Measurements from ENCODE around the gene MFN1.

The MFN1 gene

DNA sequence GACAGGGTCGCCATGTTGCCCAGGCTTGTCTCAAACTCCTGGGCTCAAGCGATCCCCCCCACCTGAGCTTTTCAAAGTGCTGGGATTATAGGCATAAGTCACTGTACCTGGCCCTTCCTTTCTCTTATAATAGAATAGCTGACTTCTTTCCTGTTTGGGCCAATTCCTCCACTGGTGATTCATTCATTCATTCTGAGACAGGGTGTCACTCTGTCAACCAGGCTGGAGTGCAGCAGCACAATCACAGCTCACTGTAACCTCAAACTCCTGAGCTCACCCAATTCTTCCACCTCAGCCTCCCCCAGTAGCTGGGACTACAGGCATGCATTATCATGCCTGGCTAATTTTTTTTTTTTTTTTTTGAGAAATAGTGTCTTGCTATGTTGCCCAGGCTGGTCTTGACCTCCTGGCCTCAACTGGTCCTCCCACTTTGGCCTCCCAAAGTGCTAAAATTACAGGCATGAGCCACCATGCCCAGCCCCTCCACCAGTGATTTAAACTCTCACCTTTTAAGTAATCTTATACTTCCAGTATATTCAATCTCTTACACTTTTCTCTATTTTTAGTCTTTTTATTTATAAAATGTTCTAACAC lies 82.9 kb downstream of the MFN1 start:
- TF ChIP-seq PPARA (CRISPR knock-in tag; IDR thresholded peaks at IDR 0.05; ENCODE audit: borderline replicate concordance) = no peak
- TF ChIP-seq TCF4 (CRISPR knock-in tag; IDR thresholded peaks at IDR 0.05; ENCODE audit: borderline replicate concordance) = no peak
- no peak for TF ChIP-seq TOX (CRISPR knock-in tag; IDR thresholded peaks at IDR 0.05; ENCODE audit: borderline replicate concordance)
- no peak for TF ChIP-seq ZNF70 (CRISPR knock-in tag; IDR thresholded peaks at IDR 0.05)
- no peak for TF ChIP-seq ARNTL (CRISPR knock-in tag; IDR thresholded peaks at IDR 0.05; ENCODE audit: borderline replicate concordance, low read depth)
- TF ChIP-seq RARB (CRISPR knock-in tag; IDR thresholded peaks at IDR 0.05) = no peak
- no peak for TF ChIP-seq CSDC2 (CRISPR knock-in tag; IDR thresholded peaks at IDR 0.05)
- no peak for TF ChIP-seq BACH2 (CRISPR knock-in tag; IDR thresholded peaks at IDR 0.05; ENCODE audit: borderline replicate concordance)
- TF ChIP-seq, protein P1, sequence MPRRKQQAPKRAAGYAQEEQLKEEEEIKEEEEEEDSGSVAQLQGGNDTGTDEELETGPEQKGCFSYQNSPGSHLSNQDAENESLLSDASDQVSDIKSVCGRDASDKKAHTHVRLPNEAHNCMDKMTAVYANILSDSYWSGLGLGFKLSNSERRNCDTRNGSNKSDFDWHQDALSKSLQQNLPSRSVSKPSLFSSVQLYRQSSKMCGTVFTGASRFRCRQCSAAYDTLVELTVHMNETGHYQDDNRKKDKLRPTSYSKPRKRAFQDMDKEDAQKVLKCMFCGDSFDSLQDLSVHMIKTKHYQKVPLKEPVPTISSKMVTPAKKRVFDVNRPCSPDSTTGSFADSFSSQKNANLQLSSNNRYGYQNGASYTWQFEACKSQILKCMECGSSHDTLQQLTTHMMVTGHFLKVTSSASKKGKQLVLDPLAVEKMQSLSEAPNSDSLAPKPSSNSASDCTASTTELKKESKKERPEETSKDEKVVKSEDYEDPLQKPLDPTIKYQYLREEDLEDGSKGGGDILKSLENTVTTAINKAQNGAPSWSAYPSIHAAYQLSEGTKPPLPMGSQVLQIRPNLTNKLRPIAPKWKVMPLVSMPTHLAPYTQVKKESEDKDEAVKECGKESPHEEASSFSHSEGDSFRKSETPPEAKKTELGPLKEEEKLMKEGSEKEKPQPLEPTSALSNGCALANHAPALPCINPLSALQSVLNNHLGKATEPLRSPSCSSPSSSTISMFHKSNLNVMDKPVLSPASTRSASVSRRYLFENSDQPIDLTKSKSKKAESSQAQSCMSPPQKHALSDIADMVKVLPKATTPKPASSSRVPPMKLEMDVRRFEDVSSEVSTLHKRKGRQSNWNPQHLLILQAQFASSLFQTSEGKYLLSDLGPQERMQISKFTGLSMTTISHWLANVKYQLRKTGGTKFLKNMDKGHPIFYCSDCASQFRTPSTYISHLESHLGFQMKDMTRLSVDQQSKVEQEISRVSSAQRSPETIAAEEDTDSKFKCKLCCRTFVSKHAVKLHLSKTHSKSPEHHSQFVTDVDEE (CRISPR knock-in tag; IDR thresholded peaks at IDR 0.05) = no peak
- no peak for TF ChIP-seq SNAI2 (CRISPR knock-in tag; IDR thresholded peaks at IDR 0.05)
- TF ChIP-seq, protein P2, sequence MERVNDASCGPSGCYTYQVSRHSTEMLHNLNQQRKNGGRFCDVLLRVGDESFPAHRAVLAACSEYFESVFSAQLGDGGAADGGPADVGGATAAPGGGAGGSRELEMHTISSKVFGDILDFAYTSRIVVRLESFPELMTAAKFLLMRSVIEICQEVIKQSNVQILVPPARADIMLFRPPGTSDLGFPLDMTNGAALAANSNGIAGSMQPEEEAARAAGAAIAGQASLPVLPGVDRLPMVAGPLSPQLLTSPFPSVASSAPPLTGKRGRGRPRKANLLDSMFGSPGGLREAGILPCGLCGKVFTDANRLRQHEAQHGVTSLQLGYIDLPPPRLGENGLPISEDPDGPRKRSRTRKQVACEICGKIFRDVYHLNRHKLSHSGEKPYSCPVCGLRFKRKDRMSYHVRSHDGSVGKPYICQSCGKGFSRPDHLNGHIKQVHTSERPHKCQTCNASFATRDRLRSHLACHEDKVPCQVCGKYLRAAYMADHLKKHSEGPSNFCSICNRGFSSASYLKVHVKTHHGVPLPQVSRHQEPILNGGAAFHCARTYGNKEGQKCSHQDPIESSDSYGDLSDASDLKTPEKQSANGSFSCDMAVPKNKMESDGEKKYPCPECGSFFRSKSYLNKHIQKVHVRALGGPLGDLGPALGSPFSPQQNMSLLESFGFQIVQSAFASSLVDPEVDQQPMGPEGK (CRISPR knock-in tag; IDR thresholded peaks at IDR 0.05; ENCODE audit: borderline replicate concordance) = no peak

DNA sequence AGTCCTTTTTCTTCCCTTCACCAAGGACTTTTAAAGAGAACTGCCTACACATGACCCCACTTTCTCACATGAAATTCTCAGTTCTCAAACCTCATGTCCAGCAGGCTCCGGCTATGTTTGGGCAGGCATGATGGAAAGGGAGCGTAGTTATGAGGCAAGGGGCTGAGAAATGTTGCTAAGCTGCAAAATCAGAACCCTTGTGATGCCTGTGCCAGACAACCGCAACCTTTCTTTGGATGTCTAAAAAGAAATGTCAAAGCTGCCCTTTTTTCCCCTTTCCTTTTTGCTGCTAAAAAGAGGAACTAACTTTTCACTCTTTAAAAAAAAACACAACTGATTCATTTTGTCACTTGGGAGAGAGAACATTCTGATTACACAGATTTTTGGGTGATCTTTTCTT lies 84.5 kb downstream of the MFN1 start:
- TF ChIP-seq, protein P3, sequence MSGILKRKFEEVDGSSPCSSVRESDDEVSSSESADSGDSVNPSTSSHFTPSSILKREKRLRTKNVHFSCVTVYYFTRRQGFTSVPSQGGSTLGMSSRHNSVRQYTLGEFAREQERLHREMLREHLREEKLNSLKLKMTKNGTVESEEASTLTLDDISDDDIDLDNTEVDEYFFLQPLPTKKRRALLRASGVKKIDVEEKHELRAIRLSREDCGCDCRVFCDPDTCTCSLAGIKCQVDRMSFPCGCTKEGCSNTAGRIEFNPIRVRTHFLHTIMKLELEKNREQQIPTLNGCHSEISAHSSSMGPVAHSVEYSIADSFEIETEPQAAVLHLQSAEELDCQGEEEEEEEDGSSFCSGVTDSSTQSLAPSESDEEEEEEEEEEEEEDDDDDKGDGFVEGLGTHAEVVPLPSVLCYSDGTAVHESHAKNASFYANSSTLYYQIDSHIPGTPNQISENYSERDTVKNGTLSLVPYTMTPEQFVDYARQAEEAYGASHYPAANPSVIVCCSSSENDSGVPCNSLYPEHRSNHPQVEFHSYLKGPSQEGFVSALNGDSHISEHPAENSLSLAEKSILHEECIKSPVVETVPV (CRISPR knock-in tag; IDR thresholded peaks at IDR 0.05) = no peak
- TF ChIP-seq, protein P1 (CRISPR knock-in tag; IDR thresholded peaks at IDR 0.05) = no peak
- TF ChIP-seq ZFP30 (CRISPR knock-in tag; IDR thresholded peaks at IDR 0.05) (no peak), ZNF8 (CRISPR knock-in tag; IDR thresholded peaks at IDR 0.05) (no peak), ZNF565 (CRISPR knock-in tag; conservative IDR thresholded peaks at IDR 0.05; ENCODE audit: low read depth) (no peak), TOX (CRISPR knock-in tag; IDR thresholded peaks at IDR 0.05; ENCODE audit: borderline replicate concordance) (no peak), ZC3H10 (CRISPR knock-in tag; IDR thresholded peaks at IDR 0.05) (no peak), ZNF70 (CRISPR knock-in tag; IDR thresholded peaks at IDR 0.05) (no peak), RARB (CRISPR knock-in tag; IDR thresholded peaks at IDR 0.05) (no peak)
- TF ChIP-seq, protein P4, sequence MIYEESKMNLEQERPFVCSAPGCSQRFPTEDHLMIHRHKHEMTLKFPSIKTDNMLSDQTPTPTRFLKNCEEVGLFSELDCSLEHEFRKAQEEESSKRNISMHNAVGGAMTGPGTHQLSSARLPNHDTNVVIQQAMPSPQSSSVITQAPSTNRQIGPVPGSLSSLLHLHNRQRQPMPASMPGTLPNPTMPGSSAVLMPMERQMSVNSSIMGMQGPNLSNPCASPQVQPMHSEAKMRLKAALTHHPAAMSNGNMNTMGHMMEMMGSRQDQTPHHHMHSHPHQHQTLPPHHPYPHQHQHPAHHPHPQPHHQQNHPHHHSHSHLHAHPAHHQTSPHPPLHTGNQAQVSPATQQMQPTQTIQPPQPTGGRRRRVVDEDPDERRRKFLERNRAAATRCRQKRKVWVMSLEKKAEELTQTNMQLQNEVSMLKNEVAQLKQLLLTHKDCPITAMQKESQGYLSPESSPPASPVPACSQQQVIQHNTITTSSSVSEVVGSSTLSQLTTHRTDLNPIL (CRISPR knock-in tag; IDR thresholded peaks at IDR 0.05; ENCODE audit: low read depth) = no peak
- TF ChIP-seq, protein P2 (CRISPR knock-in tag; IDR thresholded peaks at IDR 0.05; ENCODE audit: borderline replicate concordance) = no peak
- TF ChIP-seq, protein P5, sequence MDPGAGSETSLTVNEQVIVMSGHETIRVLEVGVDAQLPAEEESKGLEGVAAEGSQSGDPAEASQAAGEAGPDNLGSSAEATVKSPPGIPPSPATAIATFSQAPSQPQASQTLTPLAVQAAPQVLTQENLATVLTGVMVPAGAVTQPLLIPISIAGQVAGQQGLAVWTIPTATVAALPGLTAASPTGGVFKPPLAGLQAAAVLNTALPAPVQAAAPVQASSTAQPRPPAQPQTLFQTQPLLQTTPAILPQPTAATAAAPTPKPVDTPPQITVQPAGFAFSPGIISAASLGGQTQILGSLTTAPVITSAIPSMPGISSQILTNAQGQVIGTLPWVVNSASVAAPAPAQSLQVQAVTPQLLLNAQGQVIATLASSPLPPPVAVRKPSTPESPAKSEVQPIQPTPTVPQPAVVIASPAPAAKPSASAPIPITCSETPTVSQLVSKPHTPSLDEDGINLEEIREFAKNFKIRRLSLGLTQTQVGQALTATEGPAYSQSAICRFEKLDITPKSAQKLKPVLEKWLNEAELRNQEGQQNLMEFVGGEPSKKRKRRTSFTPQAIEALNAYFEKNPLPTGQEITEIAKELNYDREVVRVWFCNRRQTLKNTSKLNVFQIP (CRISPR knock-in tag; IDR thresholded peaks at IDR 0.05; ENCODE audit: borderline replicate concordance, low read depth) = no peak
- no peak for ATAC-seq

More for the DNA sequence above, 82.9 kb downstream of the MFN1 start:
- ATAC-seq = no peak

Data from SK-N-SH treated with all-trans-retinoic acid at 6 μM for 48 hours (cell line).